Osteocyte (in vitro differentiated cells): Measurements from ENCODE around the gene MAPRE2. TPM values are rescaled to one million over a fixed set of nuclear protein-coding genes. Genes with fewer than 3 reads are reported as not detected.
"Not testable (repeated sequence)": the region's sequence is repeated elsewhere in the genome, so short reads cannot be mapped to it uniquely, and the experiment has no call there.

Experiments used
- DNase-seq: peaks from one replicate; pipeline ENCODE4 v3.0.0; 2021; ENCODE audit warnings: mixed read lengths; ENCODE audit not compliant: unreplicated experiment; ENCODE audit errors: extremely low spot score
- H3K27ac Mint-ChIP-seq: one replicate; pipeline ENCODE4 v1.8.0; 2021; ENCODE audit warnings: mild to moderate bottlenecking, mixed read lengths; ENCODE audit not compliant: unreplicated experiment
- H3K27me3 Mint-ChIP-seq: one replicate; pipeline ENCODE4 v1.8.0; 2021; ENCODE audit warnings: mixed read lengths; ENCODE audit not compliant: unreplicated experiment
- H3K36me3 Mint-ChIP-seq: one replicate; pipeline ENCODE4 v1.8.0; 2021; ENCODE audit warnings: mixed read lengths; ENCODE audit not compliant: unreplicated experiment
- H3K4me1 Mint-ChIP-seq: one replicate; pipeline ENCODE4 v1.8.0; 2021; ENCODE audit warnings: mixed read lengths; ENCODE audit not compliant: unreplicated experiment
- H3K4me3 Mint-ChIP-seq: one replicate; pipeline ENCODE4 v1.8.0; 2021; ENCODE audit warnings: mild to moderate bottlenecking, moderate library complexity, mixed read lengths; ENCODE audit not compliant: unreplicated experiment
- H3K9me3 Mint-ChIP-seq: one replicate; pipeline ENCODE4 v1.8.0; 2021; ENCODE audit warnings: mixed read lengths; ENCODE audit not compliant: unreplicated experiment
- CTCF ChIP-seq: fragments of 200-600 bp; sonication (generic); IDR thresholded peaks from 2 replicates; pipeline ENCODE4 v1.5.0; 2021; ENCODE audit warnings: antibody characterized with exemption, mild to moderate bottlenecking, moderate library complexity
- total RNA-seq: library from RNA; stranded (reverse); gene quantifications from 2 replicates; pipeline ENCODE4 v1.2.1, GENCODE V29; 2021

The MAPRE2 gene
- total RNA-seq, 1 donor from 2014 or later: 50.0 TPM

- no peak for TF ChIP-seq CTCF
- H3K4me1 Mint-ChIP-seq: no peaks in the 10 kb centered on the region
- H3K4me3 Mint-ChIP-seq: no peak overlapping the region
- H3K36me3 Mint-ChIP-seq: peaks cover 25% of the 10 kb centered on the region
- H3K9me3 Mint-ChIP-seq: peaks cover under 1% of the 10 kb centered on the region
- H3K27ac Mint-ChIP-seq: no peak overlapping the region
- no peak for DNase-seq
- no peaks in the 10 kb centered on the region for H3K27me3 Mint-ChIP-seq
Observed at GRCh38 chr18:35142275-35142615, 101.0 kb downstream of the MAPRE2 start.

- H3K36me3 Mint-ChIP-seq: peaks cover 29% of the 10 kb centered on the region
- no peak for DNase-seq
- TF ChIP-seq CTCF: peak; percentile 90
- no peak overlapping the region for H3K27ac Mint-ChIP-seq
- no peaks in the 10 kb centered on the region for H3K4me1 Mint-ChIP-seq
- H3K9me3 Mint-ChIP-seq: peaks cover 12% of the 10 kb centered on the region
- H3K27me3 Mint-ChIP-seq: no peaks in the 10 kb centered on the region
- no peak overlapping the region for H3K4me3 Mint-ChIP-seq
Observed at GRCh38 chr18:35143622-35144596, 102.7 kb downstream of the MAPRE2 start.

DNA sequence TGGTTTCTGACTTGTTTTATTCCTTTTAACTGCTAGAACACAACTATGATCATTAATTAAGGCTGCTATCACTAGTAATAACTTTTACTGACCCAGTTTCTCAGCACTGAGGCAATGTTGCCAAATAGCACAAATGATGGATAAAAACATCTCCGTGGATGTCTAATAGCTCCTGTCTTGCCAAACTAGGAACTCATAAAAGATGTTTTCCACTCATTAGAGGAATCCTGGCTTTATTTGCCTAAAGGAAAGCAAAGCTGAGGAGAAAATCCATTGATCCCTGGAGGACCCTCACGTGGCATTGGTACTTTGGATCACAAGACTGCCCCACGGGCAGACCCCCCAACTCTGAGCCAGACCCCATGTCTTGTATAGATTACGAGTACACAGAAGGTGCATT lies 103.5 kb downstream of the MAPRE2 start:
- Mint-ChIP-seq H3K4me1 (no peaks in the 10 kb centered on the region), H3K27me3 (no peaks in the 10 kb centered on the region), H3K9me3 (peaks cover 20% of the 10 kb centered on the region), H3K4me3 (no peak overlapping the region), H3K36me3 (peaks cover 35% of the 10 kb centered on the region), H3K27ac (no peak overlapping the region)
- TF ChIP-seq CTCF: no peak
- no peak for DNase-seq

GRCh38 chr18:35150195-35150594 lies 109.0 kb downstream of the MAPRE2 start:
- H3K36me3 Mint-ChIP-seq: peaks cover 29% of the 10 kb centered on the region
- peaks cover 23% of the 10 kb centered on the region for H3K9me3 Mint-ChIP-seq
- not testable (repeated sequence) for H3K27ac Mint-ChIP-seq, H3K4me3 Mint-ChIP-seq, H3K4me1 Mint-ChIP-seq, H3K27me3 Mint-ChIP-seq, DNase-seq

DNA sequence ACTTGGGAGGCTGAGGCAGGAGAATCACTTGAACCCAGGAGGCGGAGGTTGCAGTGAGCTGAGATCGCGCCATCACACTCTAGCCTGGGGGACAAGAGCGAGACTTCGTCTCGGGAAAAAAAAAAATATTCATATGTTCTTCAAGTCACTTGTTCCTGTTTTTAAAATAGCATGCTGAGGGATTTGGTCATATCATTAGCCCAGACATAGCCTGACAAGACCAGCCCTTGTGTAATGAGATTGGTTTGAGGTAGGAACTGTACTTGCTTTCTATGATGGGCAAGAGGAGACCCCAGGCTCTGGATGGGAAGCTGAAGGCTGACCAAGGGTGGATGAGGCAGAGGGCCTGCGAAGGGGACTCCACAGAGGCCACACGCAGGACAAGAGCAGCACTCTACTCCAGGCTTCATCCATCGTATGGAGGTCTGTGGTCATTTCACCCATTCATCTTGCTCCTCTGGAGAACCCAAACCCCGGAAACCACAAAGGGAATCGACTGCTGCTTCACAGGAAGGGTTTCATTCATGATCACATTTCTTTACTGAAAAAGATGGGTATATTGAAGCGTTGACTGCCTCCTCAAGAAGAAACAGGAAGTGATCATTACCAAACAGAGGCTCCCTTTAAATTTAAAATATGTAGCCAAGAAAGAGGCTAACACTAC lies 112.5 kb downstream of the MAPRE2 start:
- peaks cover 13% of the 10 kb centered on the region for H3K9me3 Mint-ChIP-seq
- H3K27me3 Mint-ChIP-seq: no peaks in the 10 kb centered on the region
- peaks cover 13% of the 10 kb centered on the region for H3K36me3 Mint-ChIP-seq
- DNase-seq: no peak
- no peak for TF ChIP-seq CTCF
- no peaks in the 10 kb centered on the region for H3K4me1 Mint-ChIP-seq
- H3K27ac Mint-ChIP-seq: no peak overlapping the region
- H3K4me3 Mint-ChIP-seq: no peak overlapping the region
